Germinal center (tissue), 1 donor: ENCODE data around the gene SLC8A3.
A peak's percentile ranks its signal among the peaks of the same experiment; 100 is the strongest.

Experiments
- DNase-seq: peaks from one replicate; pipeline ENCODE4 v3.0.0; 2012; ENCODE audit warnings: mixed read lengths, low spot score

Gene SLC8A3

GRCh38 chr14:70022771-70023445 lies 165.8 kb downstream of the SLC8A3 start:
- DNase-seq = no peak

GRCh38 chr14:70021548-70022220 lies 167.1 kb downstream of the SLC8A3 start:
- no peak for DNase-seq

DNA sequence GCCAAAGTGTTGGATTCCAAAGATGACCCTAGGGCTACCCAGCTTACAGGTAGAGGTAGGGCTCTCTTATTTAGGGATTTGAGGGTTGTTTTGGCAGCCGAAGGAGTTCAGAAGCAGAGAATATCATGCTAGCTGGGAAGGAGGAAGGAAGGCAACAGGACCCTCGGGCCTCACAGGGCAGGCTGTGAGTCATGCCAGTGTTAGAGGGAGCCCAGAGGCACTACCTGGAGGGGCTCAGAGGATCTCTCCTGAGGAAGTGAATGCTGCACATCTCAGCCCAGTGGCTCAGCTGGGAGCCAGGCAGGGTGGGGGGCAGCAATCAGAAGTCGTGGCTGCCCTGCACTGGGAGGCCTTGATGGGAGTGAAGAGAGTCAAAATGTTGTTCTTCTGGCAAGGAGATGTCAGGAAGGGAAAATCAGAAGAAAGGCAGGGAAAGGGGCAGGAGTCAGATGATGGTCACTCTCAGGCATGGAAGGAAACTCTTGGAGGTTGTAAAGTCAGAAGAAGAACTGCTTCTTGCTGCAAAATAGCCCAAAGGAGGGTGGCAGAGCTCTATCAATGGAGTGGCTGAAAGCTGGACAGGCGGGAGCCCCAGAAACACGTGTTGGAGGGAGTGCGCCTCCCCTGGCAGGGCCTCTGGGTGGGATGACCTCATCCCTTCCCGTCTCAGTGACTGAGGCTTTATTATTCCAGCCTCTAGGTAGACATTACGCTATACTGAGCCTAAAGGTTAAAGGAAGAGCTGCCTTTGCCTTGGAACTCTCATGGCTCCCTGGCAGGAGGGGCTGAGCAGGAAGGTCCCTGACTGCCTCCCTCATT lies 168.2 kb downstream of the SLC8A3 start:
- no peak for DNase-seq

GRCh38 chr14:70019695-70020094 lies 169.1 kb downstream of the SLC8A3 start:
- no peak for DNase-seq

GRCh38 chr14:70018713-70019211 lies 170.0 kb downstream of the SLC8A3 start:
- DNase-seq = no peak

- no peak for DNase-seq
These were observed 170.5 kb downstream of the SLC8A3 start for GRCh38 chr14:70018230-70018629.

DNA sequence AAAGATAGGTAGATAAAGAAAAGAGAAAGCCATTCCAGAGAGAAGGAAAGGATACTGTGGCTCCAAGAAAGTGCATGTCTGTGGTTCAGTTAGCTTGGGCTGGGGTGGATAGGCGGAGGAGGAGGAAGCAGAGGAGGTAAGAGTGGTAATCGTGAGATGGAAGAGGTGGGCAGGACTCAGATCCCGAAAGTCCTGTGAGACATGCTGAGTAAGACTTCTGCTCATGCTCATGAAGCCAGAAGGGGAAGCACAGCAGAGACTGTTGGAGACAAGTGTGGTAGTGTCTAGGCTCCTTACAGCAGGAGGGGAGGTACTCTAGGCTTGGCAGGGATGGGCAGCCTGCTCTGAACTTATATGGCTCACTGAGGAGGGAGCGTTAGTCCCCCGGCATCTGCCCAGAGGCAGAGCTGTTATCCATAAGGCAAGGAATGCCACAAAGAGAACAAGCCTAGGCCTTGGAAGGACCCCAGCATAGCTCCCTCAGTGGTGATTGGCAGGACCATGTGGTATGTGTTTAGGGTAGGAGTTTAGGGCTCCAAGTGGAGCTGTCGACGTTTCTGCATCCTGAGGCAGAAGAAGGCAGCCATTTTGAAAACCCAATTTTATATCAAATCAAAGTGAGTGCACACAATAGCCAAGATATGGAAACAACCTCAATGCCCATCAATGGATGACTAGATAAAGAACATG lies 174.2 kb downstream of the SLC8A3 start:
- DNase-seq = no peak

GRCh38 chr14:70013271-70013873 lies 175.4 kb downstream of the SLC8A3 start:
- DNase-seq = peak; percentile 60

GRCh38 chr14:70011708-70012107 lies 177.0 kb downstream of the SLC8A3 start:
- DNase-seq = no peak

- no peak for DNase-seq
These were observed 177.7 kb downstream of the SLC8A3 start for GRCh38 chr14:70011098-70011497.

- DNase-seq = no peak
These were observed 178.8 kb downstream of the SLC8A3 start for GRCh38 chr14:70009961-70010360.

GRCh38 chr14:70008284-70009262 lies 180.2 kb downstream of the SLC8A3 start:
- peak; percentile 11 for DNase-seq

GRCh38 chr14:70006699-70007098 lies 182.1 kb downstream of the SLC8A3 start:
- no peak for DNase-seq

DNA sequence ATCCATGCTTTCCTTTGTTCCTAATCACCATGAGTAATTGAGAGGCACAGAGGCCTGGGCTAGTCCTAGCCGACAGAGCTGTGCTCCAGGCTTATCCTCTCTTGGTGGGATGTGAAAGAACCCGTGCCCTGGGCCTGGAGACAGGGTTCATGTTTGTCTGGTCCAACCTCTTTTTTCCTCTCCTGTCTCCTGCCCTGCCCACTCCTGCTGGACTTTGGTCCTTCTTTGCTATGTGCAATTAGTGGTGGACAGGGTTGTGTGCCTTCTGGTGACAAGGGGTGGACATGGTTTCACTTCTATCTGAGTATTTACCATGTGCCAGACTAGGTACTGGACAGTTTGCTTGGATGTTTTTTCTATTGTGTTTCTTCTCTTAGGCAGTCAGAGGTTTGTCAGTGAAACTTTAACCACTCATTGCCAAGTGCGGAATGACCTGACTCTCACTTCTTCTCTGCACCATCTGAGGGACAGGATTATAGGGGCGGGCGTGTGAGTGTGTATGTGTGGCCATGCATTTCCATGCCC lies 183.4 kb downstream of the SLC8A3 start:
- no peak for DNase-seq

DNA sequence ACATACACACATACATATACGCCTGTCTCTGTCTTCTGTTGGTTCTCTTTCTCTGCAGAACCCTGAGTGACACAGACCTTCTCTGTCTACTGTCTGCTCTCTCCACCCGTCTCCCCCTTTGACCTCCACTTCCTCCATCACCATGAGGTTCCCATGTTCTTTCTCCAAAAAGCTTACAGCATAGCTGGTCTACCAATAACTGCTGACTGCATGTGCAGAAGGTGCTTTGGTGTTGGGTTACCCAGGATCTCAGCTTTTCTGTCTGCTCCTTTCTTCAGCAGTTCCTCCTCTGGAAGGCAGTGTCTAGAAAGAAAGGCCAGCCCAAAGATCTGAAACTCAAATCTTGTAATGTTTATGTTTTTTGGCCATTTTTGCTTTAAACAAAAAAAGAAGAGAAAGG lies 184.0 kb downstream of the SLC8A3 start:
- no peak for DNase-seq

DNA sequence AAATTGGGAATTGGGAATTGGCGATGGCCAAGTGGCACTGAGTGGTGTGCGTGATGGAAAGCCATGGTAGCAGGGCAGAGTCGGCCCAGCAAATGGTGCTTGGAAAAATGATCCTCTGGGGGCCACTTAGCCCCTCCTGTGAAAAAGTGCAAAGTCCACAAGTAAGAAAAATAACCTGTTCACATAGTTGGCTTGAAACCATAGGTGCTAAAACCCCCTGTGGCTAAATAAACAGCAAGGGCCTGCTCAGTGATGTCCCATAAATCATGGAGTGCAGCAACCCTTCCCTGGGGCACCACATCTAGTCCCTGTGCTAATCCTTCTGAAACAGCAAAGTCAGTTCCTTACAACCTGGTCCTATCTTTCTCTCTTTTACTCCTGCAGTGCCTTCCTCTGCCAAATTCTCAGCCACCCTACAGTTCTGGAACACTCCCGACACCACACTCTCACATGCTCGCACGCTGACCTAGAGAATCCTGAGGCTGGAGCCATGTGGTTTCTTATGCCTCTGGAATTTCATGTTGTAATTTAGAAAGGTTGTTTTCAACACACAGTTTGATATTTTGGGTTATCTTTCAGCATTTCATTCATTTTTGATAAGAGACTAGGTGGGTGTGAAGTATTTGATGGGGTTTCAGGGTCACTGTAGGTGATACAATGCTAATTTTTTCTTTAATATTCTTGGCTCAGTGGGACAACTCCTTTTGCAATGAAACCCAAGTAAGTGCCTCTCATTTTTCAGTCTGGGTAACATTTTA lies 186.0 kb downstream of the SLC8A3 start:
- no peak for DNase-seq

GRCh38 chr14:70000601-70001000 lies 188.2 kb downstream of the SLC8A3 start:
- DNase-seq = no peak

DNA sequence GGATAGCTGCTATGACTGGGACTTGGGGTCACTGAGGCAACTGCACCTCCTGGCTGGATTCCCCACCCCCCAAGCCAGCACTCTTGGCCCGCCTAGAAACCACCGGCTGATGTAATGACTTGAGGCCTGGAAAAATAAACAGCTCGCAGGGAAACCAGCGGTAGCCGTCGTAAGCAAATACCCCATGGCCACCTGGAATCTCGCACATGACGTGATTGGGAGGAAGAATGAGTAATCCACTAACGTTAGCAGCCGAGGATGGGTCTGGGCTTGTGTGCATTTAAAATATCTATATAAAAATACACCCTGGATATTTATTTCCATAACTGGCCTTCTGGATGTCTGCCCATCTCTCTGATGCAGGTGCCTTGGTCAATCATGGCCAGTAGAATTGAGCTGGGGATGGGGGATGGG lies 189.5 kb downstream of the SLC8A3 start:
- DNase-seq = no peak

- no peak for DNase-seq
These were observed 190.9 kb downstream of the SLC8A3 start for GRCh38 chr14:69997849-69998248.

DNA sequence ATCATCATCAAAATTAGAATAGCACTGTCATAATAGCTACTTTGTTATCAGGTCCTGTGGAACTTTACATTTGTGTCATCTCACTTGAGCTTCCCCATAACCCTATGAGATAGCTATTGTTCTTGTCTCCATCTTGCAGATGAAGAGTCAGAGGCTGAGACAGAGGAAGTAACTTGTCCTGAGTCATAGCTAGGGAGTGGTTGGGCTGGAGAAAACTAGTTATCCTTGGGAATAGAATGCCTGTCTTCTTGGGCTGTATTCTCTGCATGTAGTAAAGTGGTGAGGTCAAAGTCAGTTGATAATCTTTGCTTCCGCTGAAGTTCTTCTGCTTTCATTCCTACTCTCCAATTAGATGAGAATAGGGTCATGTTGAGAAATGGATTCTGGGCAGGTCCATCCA lies 192.5 kb downstream of the SLC8A3 start:
- DNase-seq = no peak
